Neural cell (in vitro differentiated cells): ENCODE data around the gene SKIDA1. TPM values are rescaled to one million over a fixed set of nuclear protein-coding genes. Genes with fewer than 3 reads are reported as not detected.

Experiments
- H2AFZ ChIP-seq: fragments of 200-600, 300-800 bp; sonication (generic), shearing (Covaris generic); 2 replicates; pipeline ENCODE4 v1.6.0; 2014; ENCODE audit warnings: low read depth, mild to moderate bottlenecking, antibody characterized with exemption, low read length, moderate library complexity
- H3F3A ChIP-seq: fragments of 200-600 bp; shearing (Covaris generic); 2 replicates; pipeline ENCODE4 v1.6.1; 2016; ENCODE audit warnings: mild to moderate bottlenecking, moderate library complexity, mixed read lengths, antibody characterized with exemption, low read length; ENCODE audit not compliant: insufficient read depth, poor library complexity, severe bottlenecking
- H3K27ac ChIP-seq: fragments of 200-600, 300-800 bp; sonication (generic), shearing (Covaris generic); 2 replicates; pipeline ENCODE4 v1.5.1; 2014; ENCODE audit warnings: mild to moderate bottlenecking, low read length, moderate library complexity
- H3K27me3 ChIP-seq: fragments of 300-800, 200-600 bp; sonication (generic), shearing (Covaris generic); 2 replicates; pipeline ENCODE4 v1.6.0; 2014; ENCODE audit warnings: mild to moderate bottlenecking, low read depth, low read length, moderate library complexity; ENCODE audit not compliant: insufficient read depth
- H3K36me3 ChIP-seq: fragments of 300-800, 200-600 bp; sonication (generic), shearing (Covaris generic); 2 replicates; pipeline ENCODE4 v1.5.1; 2014; ENCODE audit warnings: mild to moderate bottlenecking, antibody characterized with exemption, low read length, moderate library complexity; ENCODE audit not compliant: insufficient read depth
- H3K4me2 ChIP-seq: fragments of 300-800, 200-600 bp; sonication (generic), shearing (Covaris generic); 2 replicates; pipeline ENCODE4 v1.6.0; 2014; ENCODE audit warnings: mild to moderate bottlenecking, low read length
- H3K4me3 ChIP-seq: fragments of 300-800, 200-600 bp; sonication (generic), shearing (Covaris generic); 2 replicates; pipeline ENCODE4 v1.5.1; 2014; ENCODE audit warnings: mild to moderate bottlenecking, low read length, moderate library complexity
- H3K79me2 ChIP-seq: fragments of 200-600 bp; shearing (Covaris generic); replicated peaks from 2 replicates; pipeline ENCODE4 v1.6.0; 2014; ENCODE audit warnings: mild to moderate bottlenecking, low read length, moderate library complexity; ENCODE audit not compliant: insufficient read depth
- H3K9ac ChIP-seq: fragments of 300-800, 200-600 bp; sonication (generic), shearing (Covaris generic); 2 replicates; pipeline ENCODE4 v1.6.1; 2016; ENCODE audit warnings: mild to moderate bottlenecking, low read length, mixed read lengths
- H3K9me2 ChIP-seq: fragments of 200-600 bp; shearing (Covaris generic); 2 replicates; pipeline ENCODE4 v1.6.1; 2016; ENCODE audit warnings: mild to moderate bottlenecking, low read length, mixed read lengths; ENCODE audit not compliant: insufficient read depth
- H3K9me3 ChIP-seq: fragments of 200-600, 300-800 bp; sonication (generic), shearing (Covaris generic); 2 replicates; pipeline ENCODE4 v1.6.1; 2016; ENCODE audit warnings: mild to moderate bottlenecking, mixed run types, low read length, moderate library complexity, mixed read lengths
- H4K20me1 ChIP-seq: fragments of 200-600 bp; shearing (Covaris generic); 2 replicates; pipeline ENCODE4 v1.6.1; 2016; ENCODE audit warnings: mild to moderate bottlenecking, mixed run types; ENCODE audit not compliant: insufficient read depth
- EP300 ChIP-seq: fragments of 450-650 bp; conservative IDR thresholded peaks from 2 replicates; pipeline ENCODE4 v1.6.1; 2014; ENCODE audit warnings: antibody characterized with exemption, mild to moderate bottlenecking, moderate library complexity; ENCODE audit not compliant: poor library complexity, severe bottlenecking
- EZH2 ChIP-seq: fragments of 200-600, 300-800 bp; shearing (Covaris generic), sonication (generic); IDR thresholded peaks from 2 replicates; pipeline ENCODE4 v1.6.1; 2014; ENCODE audit warnings: antibody characterized with exemption, low read length, borderline replicate concordance, mild to moderate bottlenecking; ENCODE audit not compliant: insufficient read depth, poor library complexity, severe bottlenecking
- MXI1 ChIP-seq: fragments of 450-650 bp; conservative IDR thresholded peaks from 2 replicates; pipeline ENCODE4 v1.6.1; 2014; ENCODE audit warnings: antibody characterized with exemption, mild to moderate bottlenecking; ENCODE audit not compliant: poor library complexity, severe bottlenecking
- POLR2AphosphoS5 ChIP-seq: IDR thresholded peaks from 2 replicates; pipeline ENCODE4 v1.6.1; 2012
- RAD21 ChIP-seq: fragments of 450-650 bp; conservative IDR thresholded peaks from 2 replicates; pipeline ENCODE4 v1.6.1; 2014; ENCODE audit warnings: antibody characterized with exemption, mild to moderate bottlenecking, moderate library complexity
- SMC3 ChIP-seq: fragments of 450-650 bp; conservative IDR thresholded peaks from 2 replicates; pipeline ENCODE4 v1.6.1; 2014; ENCODE audit warnings: antibody characterized with exemption, mild to moderate bottlenecking, moderate library complexity; ENCODE audit not compliant: poor library complexity
- TAF1 ChIP-seq: IDR thresholded peaks from 2 replicates; pipeline ENCODE4 v1.6.1; 2012; ENCODE audit warnings: low read depth
- polyA plus RNA-seq: library from polyadenylated mRNA; depleted of rRNA; stranded (reverse); fragments of >200 nt; gene quantifications from 2 replicates; pipeline ENCODE4 v1.2.3, GENCODE V29; 2014
- TF ChIP-seq, protein P1 (sequence below): fragments of 450-650 bp; IDR thresholded peaks from 2 replicates; pipeline ENCODE4 v1.5.1; 2014; ENCODE audit warnings: antibody characterized with exemption, mild to moderate bottlenecking, moderate library complexity; ENCODE audit not compliant: poor library complexity, severe bottlenecking
- TF ChIP-seq, protein P2 (sequence below): IDR thresholded peaks from 2 replicates; pipeline ENCODE4 v1.6.1; 2012; ENCODE audit warnings: borderline replicate concordance

SKIDA1 gene
- polyA plus RNA-seq, 1 donor from 2014 or later = 3.7 TPM

DNA sequence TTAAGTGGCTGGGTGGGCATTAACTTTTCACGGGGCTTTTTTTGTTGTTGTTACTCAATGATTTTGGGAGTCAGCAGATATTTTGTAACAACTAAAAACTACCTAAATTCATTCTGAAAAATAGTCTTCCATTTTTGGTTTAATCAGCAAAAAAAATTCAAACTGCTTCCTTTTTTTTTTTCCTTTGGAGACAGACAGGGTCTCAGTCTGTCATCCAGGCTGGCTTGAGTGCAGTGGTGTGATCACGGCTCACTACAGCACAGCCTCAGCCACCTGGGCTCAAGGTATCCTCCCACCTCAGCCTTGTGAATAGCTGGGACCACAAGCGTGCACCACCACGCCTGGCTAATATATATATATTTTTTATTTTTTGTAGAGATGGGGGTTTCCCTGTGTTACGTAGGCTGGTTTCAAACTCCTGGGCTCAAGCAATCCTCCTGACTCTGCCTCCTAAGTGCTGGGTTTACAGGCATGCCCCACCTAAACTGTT lies 36.5 kb downstream of the SKIDA1 start:
- peaks cover under 1% of the 10 kb centered on the region for H3K79me2 ChIP-seq
- no peak overlapping the region for H3K4me3 ChIP-seq
- H3K36me3 ChIP-seq = no peaks in the 10 kb centered on the region
- H3K27ac ChIP-seq = no peak overlapping the region
- no peak overlapping the region for H3K9ac ChIP-seq
- no peak overlapping the region for H3K4me2 ChIP-seq
- no peaks in the 10 kb centered on the region for H4K20me1 ChIP-seq
- H3K9me2 ChIP-seq = no peaks in the 10 kb centered on the region
- H3K27me3 ChIP-seq = no peaks in the 10 kb centered on the region
- no peak overlapping the region for H2AFZ ChIP-seq
- no peak for TF ChIP-seq POLR2AphosphoS5
- H3K9me3 ChIP-seq = no peaks in the 10 kb centered on the region
- H3F3A ChIP-seq = no peaks in the 10 kb centered on the region

DNA sequence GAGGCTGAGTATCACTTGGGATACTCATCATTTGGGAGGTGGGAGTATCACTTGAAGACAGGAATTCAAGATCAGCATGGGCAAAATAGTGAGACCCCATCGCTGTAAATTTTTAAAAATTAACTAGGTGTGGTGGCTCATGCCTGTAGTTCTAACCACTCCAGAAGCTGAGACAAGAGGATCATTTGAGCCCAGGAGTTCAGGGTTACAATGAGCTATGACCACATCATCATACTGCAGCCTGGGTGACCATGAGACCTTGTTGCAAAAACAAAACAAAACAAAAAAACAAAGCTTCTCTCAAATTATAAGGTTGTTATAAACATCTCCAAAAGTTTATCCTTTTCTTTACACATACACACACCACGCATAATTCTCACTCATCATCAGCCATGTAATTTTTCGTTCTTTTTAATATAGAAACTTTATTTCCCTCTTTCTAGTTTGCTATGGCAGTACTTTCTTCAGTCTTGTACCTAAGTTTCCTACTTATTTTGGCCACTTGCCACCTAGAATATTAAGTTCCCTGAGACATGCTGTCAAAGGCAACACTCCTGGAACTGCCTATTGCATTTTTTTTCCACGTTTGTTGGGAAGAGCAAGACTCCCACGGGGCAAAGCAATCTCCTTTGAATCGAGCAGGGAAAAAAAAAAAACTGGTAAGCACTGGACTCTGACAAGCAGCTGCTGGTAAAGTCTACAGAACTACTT lies 37.1 kb downstream of the SKIDA1 start:
- TF ChIP-seq TAF1 (no peak), RAD21 (no peak), MXI1 (no peak), EP300 (no peak), POLR2AphosphoS5 (no peak), EZH2 (no peak), SMC3 (no peak)
- TF ChIP-seq, protein P1, sequence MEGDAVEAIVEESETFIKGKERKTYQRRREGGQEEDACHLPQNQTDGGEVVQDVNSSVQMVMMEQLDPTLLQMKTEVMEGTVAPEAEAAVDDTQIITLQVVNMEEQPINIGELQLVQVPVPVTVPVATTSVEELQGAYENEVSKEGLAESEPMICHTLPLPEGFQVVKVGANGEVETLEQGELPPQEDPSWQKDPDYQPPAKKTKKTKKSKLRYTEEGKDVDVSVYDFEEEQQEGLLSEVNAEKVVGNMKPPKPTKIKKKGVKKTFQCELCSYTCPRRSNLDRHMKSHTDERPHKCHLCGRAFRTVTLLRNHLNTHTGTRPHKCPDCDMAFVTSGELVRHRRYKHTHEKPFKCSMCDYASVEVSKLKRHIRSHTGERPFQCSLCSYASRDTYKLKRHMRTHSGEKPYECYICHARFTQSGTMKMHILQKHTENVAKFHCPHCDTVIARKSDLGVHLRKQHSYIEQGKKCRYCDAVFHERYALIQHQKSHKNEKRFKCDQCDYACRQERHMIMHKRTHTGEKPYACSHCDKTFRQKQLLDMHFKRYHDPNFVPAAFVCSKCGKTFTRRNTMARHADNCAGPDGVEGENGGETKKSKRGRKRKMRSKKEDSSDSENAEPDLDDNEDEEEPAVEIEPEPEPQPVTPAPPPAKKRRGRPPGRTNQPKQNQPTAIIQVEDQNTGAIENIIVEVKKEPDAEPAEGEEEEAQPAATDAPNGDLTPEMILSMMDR = no peak
- TF ChIP-seq, protein P2, sequence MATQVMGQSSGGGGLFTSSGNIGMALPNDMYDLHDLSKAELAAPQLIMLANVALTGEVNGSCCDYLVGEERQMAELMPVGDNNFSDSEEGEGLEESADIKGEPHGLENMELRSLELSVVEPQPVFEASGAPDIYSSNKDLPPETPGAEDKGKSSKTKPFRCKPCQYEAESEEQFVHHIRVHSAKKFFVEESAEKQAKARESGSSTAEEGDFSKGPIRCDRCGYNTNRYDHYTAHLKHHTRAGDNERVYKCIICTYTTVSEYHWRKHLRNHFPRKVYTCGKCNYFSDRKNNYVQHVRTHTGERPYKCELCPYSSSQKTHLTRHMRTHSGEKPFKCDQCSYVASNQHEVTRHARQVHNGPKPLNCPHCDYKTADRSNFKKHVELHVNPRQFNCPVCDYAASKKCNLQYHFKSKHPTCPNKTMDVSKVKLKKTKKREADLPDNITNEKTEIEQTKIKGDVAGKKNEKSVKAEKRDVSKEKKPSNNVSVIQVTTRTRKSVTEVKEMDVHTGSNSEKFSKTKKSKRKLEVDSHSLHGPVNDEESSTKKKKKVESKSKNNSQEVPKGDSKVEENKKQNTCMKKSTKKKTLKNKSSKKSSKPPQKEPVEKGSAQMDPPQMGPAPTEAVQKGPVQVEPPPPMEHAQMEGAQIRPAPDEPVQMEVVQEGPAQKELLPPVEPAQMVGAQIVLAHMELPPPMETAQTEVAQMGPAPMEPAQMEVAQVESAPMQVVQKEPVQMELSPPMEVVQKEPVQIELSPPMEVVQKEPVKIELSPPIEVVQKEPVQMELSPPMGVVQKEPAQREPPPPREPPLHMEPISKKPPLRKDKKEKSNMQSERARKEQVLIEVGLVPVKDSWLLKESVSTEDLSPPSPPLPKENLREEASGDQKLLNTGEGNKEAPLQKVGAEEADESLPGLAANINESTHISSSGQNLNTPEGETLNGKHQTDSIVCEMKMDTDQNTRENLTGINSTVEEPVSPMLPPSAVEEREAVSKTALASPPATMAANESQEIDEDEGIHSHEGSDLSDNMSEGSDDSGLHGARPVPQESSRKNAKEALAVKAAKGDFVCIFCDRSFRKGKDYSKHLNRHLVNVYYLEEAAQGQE = no peak
- Histone ChIP-seq H3K9me3 (no peaks in the 10 kb centered on the region), H3K36me3 (no peaks in the 10 kb centered on the region), H2AFZ (no peak overlapping the region), H3K9me2 (no peaks in the 10 kb centered on the region), H3K4me2 (no peak overlapping the region), H3K27ac (no peak overlapping the region), H3F3A (no peaks in the 10 kb centered on the region), H3K9ac (no peak overlapping the region), H3K27me3 (no peaks in the 10 kb centered on the region), H3K79me2 (no peaks in the 10 kb centered on the region), H3K4me3 (no peak overlapping the region), H4K20me1 (no peaks in the 10 kb centered on the region)
